IMR-90 (cell line): Measurements from ENCODE around the gene SEL1L. TPM values are rescaled to one million over a fixed set of nuclear protein-coding genes. Genes with fewer than 3 reads are reported as not detected.

Source experiments
- ATAC-seq: fragments of 200-7000 bp; cut with Tn5 transposase; 2 replicates; pipeline ENCODE4 v1.9.1; 2020; ENCODE audit warnings: low read depth, mild to moderate bottlenecking, moderate library complexity
- BruUV-seq: library from RNA; stranded (reverse); fragments of 400-500 nt; replicated peaks from 2 replicates; lab custom pipeline; 2021; lab: Mats Ljungman, UMichigan
- CTCF ChIA-PET: fragments of 300-600 bp; formaldehyde crosslinking; extraction: SDS; loops from one replicate; lab custom pipeline; 2021; ENCODE audit warnings: antibody characterized with exemption; lab: Yijun Ruan, JAX
- POLR2A ChIA-PET: fragments of 300-600 bp; sonication (Branson Sonifier 250); formaldehyde crosslinking; loops from one replicate; lab custom pipeline; 2022; ENCODE audit warnings: antibody characterized with exemption; ENCODE audit not compliant: unreplicated experiment; lab: Charles Lee
- DNase-seq: peaks from one replicate; pipeline ENCODE4 v3.0.0; 2013
- H2AFZ ChIP-seq: replicated peaks from 2 replicates; pipeline ENCODE3; 2013; ENCODE audit warnings: low read length, mild to moderate bottlenecking; ENCODE audit not compliant: poor library complexity
- H2AK5ac ChIP-seq: 2 replicates; pipeline ENCODE4 v1.6.1; 2013; ENCODE audit warnings: low read depth, low read length, inconsistent platforms
- H2AK9ac ChIP-seq: replicated peaks from 2 replicates; pipeline ENCODE3; 2013; ENCODE audit warnings: mild to moderate bottlenecking, low read depth, low read length, moderate library complexity; ENCODE audit not compliant: poor library complexity
- H2BK120ac ChIP-seq: 2 replicates; pipeline ENCODE4 v1.6.1; 2013; ENCODE audit warnings: low read depth, low read length, inconsistent platforms
- H2BK15ac ChIP-seq: 3 replicates; pipeline ENCODE4 v1.6.1; 2013; ENCODE audit warnings: low read depth, low read length, inconsistent platforms
- H2BK20ac ChIP-seq: 2 replicates; pipeline ENCODE4 v1.6.1; 2013; ENCODE audit warnings: low read depth, mild to moderate bottlenecking, inconsistent platforms, low read length, moderate library complexity
- H2BK5ac ChIP-seq: 2 replicates; pipeline ENCODE4 v1.6.1; 2013; ENCODE audit warnings: mild to moderate bottlenecking, low read depth, low read length, inconsistent platforms; ENCODE audit not compliant: poor library complexity, severe bottlenecking
- H3K14ac ChIP-seq: replicated peaks from 2 replicates; pipeline ENCODE4 v1.6.1; 2013; ENCODE audit warnings: low read depth, low read length, inconsistent platforms
- H3K18ac ChIP-seq: 2 replicates; pipeline ENCODE4 v1.6.1; 2013; ENCODE audit warnings: low read depth, low read length, control low read depth
- H3K23ac ChIP-seq: 2 replicates; pipeline ENCODE4 v1.6.1; 2013; ENCODE audit warnings: low read depth, low read length, inconsistent platforms
- H3K27ac ChIP-seq: 2 replicates; pipeline ENCODE4 v1.5.1; 2013; ENCODE audit warnings: mild to moderate bottlenecking, control low read depth, low read length; ENCODE audit not compliant: insufficient read depth
- H3K27me3 ChIP-seq: 2 replicates; pipeline ENCODE4 v1.6.1; 2013; ENCODE audit warnings: low read length; ENCODE audit not compliant: control insufficient read depth, insufficient read depth
- H3K36me3 ChIP-seq: 2 replicates; pipeline ENCODE4 v1.6.1; 2013; ENCODE audit warnings: low read length, mixed read lengths; ENCODE audit not compliant: control insufficient read depth, insufficient read depth
- H3K4ac ChIP-seq: 2 replicates; pipeline ENCODE4 v1.6.1; 2013; ENCODE audit warnings: low read depth, low read length, inconsistent platforms
- H3K4me1 ChIP-seq: 2 replicates; pipeline ENCODE4 v1.6.1; 2013; ENCODE audit warnings: low read length, mixed read lengths; ENCODE audit not compliant: control insufficient read depth, insufficient read depth
- H3K4me2 ChIP-seq: 2 replicates; pipeline ENCODE4 v1.6.1; 2013; ENCODE audit warnings: low read depth, mild to moderate bottlenecking, control low read depth, low read length, moderate library complexity
- H3K4me3 ChIP-seq: 2 replicates; pipeline ENCODE4 v1.5.1; 2013; ENCODE audit warnings: low read depth, mild to moderate bottlenecking, control low read depth, low read length, moderate library complexity; ENCODE audit not compliant: insufficient read depth
- H3K56ac ChIP-seq: 2 replicates; pipeline ENCODE4 v1.6.1; 2013; ENCODE audit warnings: low read length, inconsistent platforms; ENCODE audit not compliant: insufficient read depth; ENCODE audit errors: extremely low read depth
- H3K79me1 ChIP-seq, 2 experiments: 2 replicates each; pipeline ENCODE4 v1.6.1; 2013; ENCODE audit warnings: low read length in 2 of 2, inconsistent platforms in 1 of 2, low read depth in 1 of 2
- H3K9ac ChIP-seq: 2 replicates; pipeline ENCODE4 v1.6.1; 2013; ENCODE audit warnings: low read depth, low read length, control low read depth
- H3K9me1 ChIP-seq: 2 replicates; pipeline ENCODE4 v1.6.1; 2013; ENCODE audit warnings: low read length, inconsistent platforms; ENCODE audit not compliant: insufficient read depth
- H3K9me3 ChIP-seq: 2 replicates; pipeline ENCODE4 v1.6.1; 2013; ENCODE audit warnings: low read length; ENCODE audit not compliant: control insufficient read depth, insufficient read depth
- H4K20me1 ChIP-seq: 2 replicates; pipeline ENCODE4 v1.6.1; 2013; ENCODE audit warnings: low read length, inconsistent platforms; ENCODE audit not compliant: insufficient read depth
- H4K5ac ChIP-seq: 2 replicates; pipeline ENCODE4 v1.6.1; 2013; ENCODE audit warnings: mild to moderate bottlenecking, low read depth, low read length, control low read depth
- H4K8ac ChIP-seq, 2 experiments: 2 replicates each; pipeline ENCODE4 v1.6.1; 2013; ENCODE audit warnings: low read depth in 2 of 2, low read length in 2 of 2, control low read depth in 1 of 2, inconsistent platforms in 1 of 2
- H4K91ac ChIP-seq: 2 replicates; pipeline ENCODE4 v1.6.1; 2013; ENCODE audit warnings: low read depth, low read length, inconsistent platforms; ENCODE audit not compliant: insufficient read depth
- MAFK ChIP-seq: IDR thresholded peaks from 2 replicates; pipeline ENCODE4 v1.6.1; 2012; ENCODE audit warnings: low read depth, low read length, improper control_type of control experiment
- RAD21 ChIP-seq: IDR thresholded peaks from 2 replicates; pipeline ENCODE4 v1.6.1; 2012; ENCODE audit warnings: low read length, improper control_type of control experiment
- RCOR1 ChIP-seq: IDR thresholded peaks from 2 replicates; pipeline ENCODE4 v1.6.1; 2012; ENCODE audit warnings: mild to moderate bottlenecking, low read length, improper control_type of control experiment; ENCODE audit not compliant: insufficient replicate concordance
- SMC3 ChIP-seq: fragments of 150-350 bp; IDR thresholded peaks from 2 replicates; pipeline ENCODE4 v1.6.1; 2016; ENCODE audit warnings: low read depth, mild to moderate bottlenecking, antibody characterized with exemption, low read length, moderate library complexity
- WGBS, 2 experiments: methylation state at CpG; one replicate each; pipeline versions ENCODE4 v1.1.5 to v1.1.7; 2013; ENCODE audit warnings: missing lambda C conversion rate in 2 of 2; ENCODE audit not compliant: insufficient read length in 1 of 2; ENCODE audit errors: extremely low coverage in 2 of 2; 5-methylcytosine and 5-hydroxymethylcytosine counted together
- dilution Hi-C: fragments of 300-500 bp; cut with HindIII; formaldehyde crosslinking; loops from one replicate; pipeline ENCODE4 v1.14.3; 2018; ENCODE audit warnings: low sequenced_read_pairs; ENCODE audit not compliant: unreplicated experiment
- in situ Hi-C: fragments of 300-500 bp; cut with MboI; formaldehyde crosslinking; loops from 3 replicates; pipeline ENCODE4 v1.14.3; 2019; ENCODE audit warnings: low sequenced_read_pairs, inconsistent platforms, mixed read lengths
- intact Hi-C: fragments of 100-400 bp; cut with micrococcal nuclease; formaldehyde crosslinking; loops from 2 replicates; pipeline ENCODE4 v1.10.0; 2022
- polyA plus RNA-seq, 3 experiments: library from polyadenylated mRNA; depleted of rRNA; stranded (reverse); fragments of >200 nt; gene quantifications; 2 replicates each; pipeline ENCODE4 v1.2.3, GENCODE V29; 2012; ENCODE audit warnings: low replicate concordance in 1 of 3
- total RNA-seq: library from RNA; depleted of rRNA; stranded (reverse); fragments of >200 nt; gene quantifications from 2 replicates; pipeline ENCODE4 v1.2.3, GENCODE V29; 2012
- TF ChIP-seq, protein P1 (sequence below): fragments of 150-350 bp; IDR thresholded peaks from 2 replicates; pipeline ENCODE4 v1.6.1; 2016; ENCODE audit warnings: low read depth, mild to moderate bottlenecking, low read length, moderate library complexity, borderline replicate concordance
- TF ChIP-seq, protein P2 (sequence below): fragments of 150-350 bp; IDR thresholded peaks from 2 replicates; pipeline ENCODE4 v1.6.1; 2017; ENCODE audit warnings: mild to moderate bottlenecking, antibody characterized with exemption, low read length, low read depth

The SEL1L gene
- total and polyA plus RNA-seq, 2 of the 4 experiments (the other 2 are of a cell fraction) = 21.0 to 62.4 TPM

- Histone ChIP-seq H3K14ac (no peak overlapping the region), H3K36me3 (no peaks in the 10 kb centered on the region), H3K56ac (no peak overlapping the region), H2AK5ac (no peak overlapping the region), H4K20me1 (no peaks in the 10 kb centered on the region), H2BK5ac (no peak overlapping the region), H2AFZ (no peak overlapping the region), H2BK15ac (no peak overlapping the region), H3K18ac (no peak overlapping the region), H3K9ac (no peak overlapping the region), H3K27ac (no peak overlapping the region), H3K4ac (no peak overlapping the region), H3K9me1 (no peaks in the 10 kb centered on the region), H3K4me3 (no peak overlapping the region), H2AK9ac (no peak overlapping the region), H2BK120ac (no peak overlapping the region), H4K91ac (no peak overlapping the region), H3K79me1 (no peaks in the 10 kb centered on the region), H4K8ac (no peak overlapping the region), H4K5ac (no peak overlapping the region), H2BK20ac (no peak overlapping the region), H3K23ac (no peak overlapping the region), H3K9me3 (peaks cover 2% of the 10 kb centered on the region; the same call in 1 of the 2 replicates), H3K4me2 (no peak overlapping the region), H3K4me1 (no peaks in the 10 kb centered on the region), H3K27me3 (no peaks in the 10 kb centered on the region)
- in situ Hi-C loops = no loop called here
- 29% methylated on average over 1 of the region's 6 CpGs; no CpG with 5 or more reads in 1 of the 2 experiments for WGBS, 2 experiments
- dilution Hi-C loops = no loop called here
- POLR2A ChIA-PET = no interaction called here
- ATAC-seq = no peak
- TF ChIP-seq MAFK = no peak
- TF ChIP-seq, protein P1, sequence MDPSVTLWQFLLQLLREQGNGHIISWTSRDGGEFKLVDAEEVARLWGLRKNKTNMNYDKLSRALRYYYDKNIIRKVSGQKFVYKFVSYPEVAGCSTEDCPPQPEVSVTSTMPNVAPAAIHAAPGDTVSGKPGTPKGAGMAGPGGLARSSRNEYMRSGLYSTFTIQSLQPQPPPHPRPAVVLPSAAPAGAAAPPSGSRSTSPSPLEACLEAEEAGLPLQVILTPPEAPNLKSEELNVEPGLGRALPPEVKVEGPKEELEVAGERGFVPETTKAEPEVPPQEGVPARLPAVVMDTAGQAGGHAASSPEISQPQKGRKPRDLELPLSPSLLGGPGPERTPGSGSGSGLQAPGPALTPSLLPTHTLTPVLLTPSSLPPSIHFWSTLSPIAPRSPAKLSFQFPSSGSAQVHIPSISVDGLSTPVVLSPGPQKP = no peak
- no peak for TF ChIP-seq RAD21
- no peak for TF ChIP-seq SMC3
- TF ChIP-seq RCOR1 = no peak
- TF ChIP-seq, protein P2, sequence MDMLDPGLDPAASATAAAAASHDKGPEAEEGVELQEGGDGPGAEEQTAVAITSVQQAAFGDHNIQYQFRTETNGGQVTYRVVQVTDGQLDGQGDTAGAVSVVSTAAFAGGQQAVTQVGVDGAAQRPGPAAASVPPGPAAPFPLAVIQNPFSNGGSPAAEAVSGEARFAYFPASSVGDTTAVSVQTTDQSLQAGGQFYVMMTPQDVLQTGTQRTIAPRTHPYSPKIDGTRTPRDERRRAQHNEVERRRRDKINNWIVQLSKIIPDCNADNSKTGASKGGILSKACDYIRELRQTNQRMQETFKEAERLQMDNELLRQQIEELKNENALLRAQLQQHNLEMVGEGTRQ = peak; percentile 39; the same call in 1 of the 2 replicates
- intact Hi-C loops = no loop called here
- CTCF ChIA-PET = no interaction called here
- no peak for DNase-seq
- BruUV-seq = no TSS peak
Measured at GRCh38 chr14:81567302-81567701, 33.6 kb upstream of the SEL1L start.
